ENCODE measurements around the gene PFKFB3.
A peak's percentile ranks its signal among the peaks of the same experiment; 100 is the strongest.
"Not testable (repeated sequence)": the region's sequence is repeated elsewhere in the genome, so short reads cannot be mapped to it uniquely, and the experiment has no call there.

PFKFB3 gene

GRCh38 chr10:6178581-6178980 lies 24.2 kb upstream of the PFKFB3 start:
- DNase-seq, result no peak

- DNase-seq, result no peak
These were observed 23.7 kb upstream of the PFKFB3 start for GRCh38 chr10:6179078-6179477.

DNA sequence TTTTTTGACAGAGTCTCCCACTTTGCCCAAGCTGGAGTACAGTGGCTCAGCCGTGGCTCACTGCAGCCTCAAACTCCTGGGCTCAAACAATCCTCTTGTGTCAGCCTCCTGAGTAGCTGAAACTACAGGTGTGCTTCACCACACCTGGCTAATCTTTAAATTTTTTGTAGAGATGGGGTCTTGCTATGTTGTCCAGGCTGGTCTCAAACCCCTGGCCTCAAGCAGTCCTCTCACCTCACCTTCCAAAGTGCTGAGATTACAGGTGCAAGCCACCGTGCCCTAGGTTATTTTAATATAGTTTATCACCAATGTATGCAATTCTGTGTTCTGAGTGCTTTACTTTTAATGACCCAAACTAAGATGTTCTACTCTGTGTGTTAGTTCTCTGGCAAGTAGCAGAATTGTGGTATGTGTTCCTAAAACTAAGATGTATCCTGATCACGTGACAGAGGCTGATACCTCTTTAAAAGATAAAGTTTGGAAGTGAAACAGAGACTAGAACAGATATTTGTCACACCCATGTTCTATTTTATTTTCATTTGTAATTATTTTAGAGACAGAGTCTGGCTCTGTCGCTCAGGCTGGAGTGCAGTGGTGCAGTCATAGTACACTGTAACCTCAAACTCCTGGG lies 22.1 kb upstream of the PFKFB3 start:
- DNase-seq, result no peak

GRCh38 chr10:6181249-6181648 lies 21.5 kb upstream of the PFKFB3 start:
- DNase-seq, result no peak

- DNase-seq, result no peak
These were observed 20.2 kb upstream of the PFKFB3 start for GRCh38 chr10:6182454-6183098.

DNA sequence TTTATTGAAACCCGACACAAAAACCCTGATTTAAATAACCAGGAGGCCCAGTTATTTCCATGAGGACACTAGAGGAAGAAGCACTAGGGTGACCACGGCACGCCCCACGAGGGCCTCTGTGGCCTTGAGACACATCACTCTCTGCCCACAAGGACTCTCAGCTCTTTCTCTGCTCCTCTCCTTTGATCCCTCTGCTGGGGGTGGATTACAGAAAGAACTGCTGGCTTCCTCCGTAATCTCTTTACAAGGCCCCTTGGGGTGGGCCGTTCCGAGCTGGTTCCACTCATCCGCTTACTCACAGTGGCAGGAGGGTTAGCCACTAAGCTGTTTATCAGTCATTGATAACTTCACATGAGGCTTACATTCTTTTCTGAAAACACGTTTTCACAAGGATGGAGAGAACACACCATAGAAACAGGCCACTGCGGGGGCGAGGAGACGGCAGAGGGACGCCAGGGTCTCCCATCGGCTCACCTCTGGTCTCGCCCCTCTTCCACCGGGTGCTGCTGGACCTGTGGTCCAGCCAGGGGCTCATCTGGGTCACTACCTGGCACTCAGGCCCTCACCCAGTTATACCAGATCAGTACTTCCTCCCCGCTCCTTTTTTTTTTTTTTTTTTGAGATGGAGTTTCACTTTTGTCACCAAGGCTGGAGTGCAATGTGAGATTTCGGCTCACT lies 17.6 kb upstream of the PFKFB3 start:
- DNase-seq, result no peak

- no peak for DNase-seq
These were observed 15.9 kb upstream of the PFKFB3 start for GRCh38 chr10:6186894-6187256.

DNA sequence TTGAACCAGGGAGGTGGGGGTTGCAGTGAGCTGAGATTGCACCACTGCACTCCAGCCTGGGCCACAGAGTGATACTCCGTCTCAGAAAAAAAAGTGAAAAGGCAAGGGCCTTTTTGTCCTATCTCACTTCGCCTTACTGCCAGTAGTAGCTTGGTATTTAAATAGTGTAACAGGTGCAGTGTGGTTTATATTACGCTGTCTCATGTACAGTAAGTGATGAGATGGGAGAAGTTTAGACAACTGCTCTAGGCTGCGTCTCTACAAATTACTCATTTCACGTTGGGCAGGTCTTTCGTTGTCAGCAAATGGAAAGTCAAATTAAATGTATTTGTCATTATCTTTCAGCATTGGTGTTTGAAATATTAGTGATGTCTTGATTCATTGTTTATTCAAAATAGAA lies 15.5 kb upstream of the PFKFB3 start:
- no peak for DNase-seq

DNA sequence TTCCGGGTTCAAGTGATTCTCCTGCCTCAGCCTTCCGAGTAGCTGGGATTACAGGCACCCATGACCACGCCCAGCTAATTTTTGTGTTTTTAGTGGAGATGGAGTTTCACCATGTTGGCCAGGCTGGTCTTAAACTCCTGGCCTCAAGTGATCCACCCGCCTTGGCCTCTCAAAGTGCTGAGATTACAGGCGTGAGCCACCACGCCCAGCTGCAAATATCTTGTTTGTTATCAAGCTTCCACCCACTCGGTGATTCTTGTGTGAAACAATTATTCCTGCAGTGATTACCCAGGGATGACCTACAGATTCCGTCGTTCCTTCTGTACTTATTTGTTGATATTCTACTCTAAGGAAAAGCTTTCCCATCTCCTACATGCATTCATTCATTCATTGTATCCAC lies 12.7 kb upstream of the PFKFB3 start:
- DNase-seq, result not testable (repeated sequence)

DNA sequence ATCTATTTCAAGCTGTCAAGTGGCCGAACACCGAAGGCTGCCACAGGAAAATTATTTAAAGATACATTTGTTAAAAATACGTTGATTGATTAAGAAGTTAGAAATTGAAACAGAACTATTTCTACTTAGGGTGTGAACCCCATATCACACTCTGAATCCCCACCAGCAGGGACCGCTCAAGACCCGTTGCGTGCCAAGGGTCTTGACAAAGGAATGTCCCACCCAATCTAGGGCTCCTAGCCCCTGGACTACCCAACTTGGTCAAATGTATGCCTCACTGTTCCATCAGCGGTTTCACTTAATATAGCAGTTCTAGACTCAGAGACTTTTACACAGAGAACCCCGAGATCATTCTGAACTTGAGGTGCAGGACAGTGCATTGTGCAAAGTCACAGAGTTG lies 11.6 kb upstream of the PFKFB3 start:
- DNase-seq, result no peak

DNA sequence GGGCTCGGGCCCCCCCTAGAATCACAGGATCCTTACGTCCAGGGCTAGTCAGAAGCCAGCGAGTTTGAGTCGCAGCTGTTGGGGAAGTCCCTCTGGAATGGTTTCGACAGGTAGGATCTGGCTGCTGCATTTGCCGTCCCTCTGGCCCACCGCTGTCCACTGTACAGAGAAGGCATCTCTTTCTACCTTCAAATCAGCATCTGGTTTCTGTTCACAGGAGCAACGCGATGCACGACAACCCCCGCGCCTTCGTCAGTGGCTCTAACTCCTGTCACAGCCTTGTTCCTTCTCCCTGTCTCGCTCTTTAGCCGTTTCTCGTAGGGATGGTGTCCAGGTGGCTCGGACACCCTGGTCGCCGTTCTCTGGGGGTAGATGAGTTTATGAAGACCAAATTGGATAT lies 11.2 kb upstream of the PFKFB3 start:
- DNase-seq, result no peak

- DNase-seq, result not testable (repeated sequence)
These were observed 9.4 kb upstream of the PFKFB3 start for GRCh38 chr10:6193342-6193741.

DNA sequence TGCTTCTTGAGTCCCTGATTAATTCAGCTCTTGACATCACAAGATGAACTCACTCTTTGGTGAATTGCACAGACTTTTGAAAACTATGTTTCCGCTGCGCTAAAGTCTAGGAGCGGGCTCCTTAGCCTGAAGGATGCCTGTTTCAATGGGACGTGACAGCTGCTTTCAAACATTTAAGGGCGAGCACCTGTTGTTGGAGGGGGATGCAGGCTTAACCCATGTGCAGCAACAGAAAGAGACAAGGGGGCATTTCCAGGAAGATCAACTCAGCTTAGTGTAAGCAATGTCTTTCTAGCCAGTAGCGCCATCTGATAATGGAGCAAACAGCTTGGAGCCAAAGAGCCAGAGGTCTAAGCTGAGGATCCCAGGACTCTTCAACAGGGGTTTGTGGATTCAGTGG lies 8.4 kb upstream of the PFKFB3 start:
- no peak for DNase-seq

GRCh38 chr10:6195376-6195775 lies 7.4 kb upstream of the PFKFB3 start:
- no peak for DNase-seq

GRCh38 chr10:6195846-6196245 lies 6.9 kb upstream of the PFKFB3 start:
- peak; percentile 61 to 81 for DNase-seq

DNA sequence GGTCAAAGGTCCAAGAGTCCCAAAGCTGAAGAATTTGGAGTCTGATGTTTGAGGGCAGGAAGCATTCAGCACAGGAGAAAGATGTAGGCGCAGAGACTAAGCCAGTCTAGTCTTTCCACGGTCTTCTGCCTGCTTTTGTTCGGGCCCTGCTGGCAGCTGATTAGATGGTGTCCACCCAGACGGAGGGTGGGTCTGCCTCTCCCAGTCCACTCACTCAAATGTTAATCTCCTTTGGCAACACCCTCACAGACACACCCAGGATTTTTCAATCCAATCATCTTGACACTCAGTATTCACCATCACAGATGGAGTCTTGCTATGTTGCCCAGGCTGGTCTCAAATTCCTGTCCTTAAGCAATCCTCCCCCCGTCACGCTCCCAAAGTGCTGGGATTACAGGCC lies 6.2 kb upstream of the PFKFB3 start:
- DNase-seq, result not testable (repeated sequence)

- DNase-seq, result peak; percentile 71 to 95
These were observed 5.4 kb upstream of the PFKFB3 start for GRCh38 chr10:6197321-6197720.

DNA sequence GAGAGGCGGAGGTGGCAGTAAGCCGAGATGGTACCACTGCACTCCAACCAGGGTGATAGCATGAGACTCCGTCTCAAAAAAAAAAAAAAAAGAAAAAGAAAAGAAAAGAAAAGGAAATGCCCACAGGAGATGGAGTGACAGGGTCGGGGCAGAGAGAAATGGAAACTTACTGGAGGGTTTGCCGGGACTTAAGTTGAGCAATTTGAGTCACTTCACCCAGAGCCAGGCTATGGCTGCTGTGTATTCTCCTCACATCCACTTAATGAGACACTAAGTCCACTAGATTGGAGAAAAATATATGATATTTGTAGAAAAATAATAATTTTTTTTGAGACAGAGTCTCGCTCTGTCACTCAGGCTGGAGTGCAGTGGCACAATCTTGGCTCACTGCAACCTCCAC lies 4.6 kb upstream of the PFKFB3 start:
- DNase-seq, result no peak

- no peak for DNase-seq
These were observed 3.5 kb upstream of the PFKFB3 start for GRCh38 chr10:6199131-6199733.

DNA sequence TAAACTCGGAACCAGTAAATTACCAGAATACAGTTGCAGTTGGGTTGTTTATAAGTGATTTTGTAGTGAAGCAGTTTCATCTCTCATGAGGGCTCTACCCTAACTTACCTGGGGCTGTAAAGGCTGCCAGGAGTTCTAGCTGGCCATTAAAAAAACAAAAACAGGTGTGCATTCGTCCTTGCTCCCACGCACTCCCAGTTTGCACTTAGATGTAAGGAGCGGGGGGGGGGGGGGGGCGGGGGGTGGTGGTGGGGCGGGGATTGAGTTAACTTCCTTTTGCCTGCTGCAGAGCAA lies 2.3 kb upstream of the PFKFB3 start:
- DNase-seq, result no peak

GRCh38 chr10:6200734-6201515 lies 1.8 kb upstream of the PFKFB3 start:
- peak; percentile 38 to 40 for DNase-seq

DNA sequence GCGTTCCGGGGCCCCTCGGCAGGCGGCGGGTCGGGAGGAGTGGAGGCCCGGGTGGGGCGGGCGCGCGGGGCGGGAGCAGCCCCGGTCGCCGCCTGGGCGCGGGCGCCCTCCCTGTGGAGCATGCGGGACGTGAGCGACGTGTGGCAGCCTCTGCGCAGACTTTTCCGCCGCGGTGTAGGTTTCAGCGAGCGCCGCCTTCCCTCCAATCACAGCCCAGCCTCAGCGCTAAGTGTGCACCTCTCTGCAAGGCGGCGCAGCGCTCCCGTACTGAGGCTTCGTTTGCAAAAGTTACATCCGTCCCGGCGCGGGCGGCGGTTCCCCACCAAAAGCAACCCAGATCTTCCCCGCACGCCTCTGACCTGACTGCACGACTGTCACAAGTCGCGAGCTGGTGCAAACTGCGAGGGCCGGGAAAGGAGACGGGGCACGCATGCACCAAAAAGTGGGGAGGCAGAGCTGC lies 1.2 kb upstream of the PFKFB3 start:
- DNase-seq, result peak in 1 of 2 donors; percentile 60

- no peak for DNase-seq
These were observed 541 bp upstream of the PFKFB3 start for GRCh38 chr10:6202098-6202683.

Data from inflammatory macrophage (primary cell).